Ammon's horn (tissue), 1 donor: ENCODE results near the gene ADAMTS2.
A peak's percentile ranks its signal among the peaks of the same experiment; 100 is the strongest.

Experiments
- DNase-seq: peaks from one replicate; pipeline ENCODE4 v3.0.0-alpha.2; 2016; ENCODE audit warnings: low spot score

Gene ADAMTS2

DNA sequence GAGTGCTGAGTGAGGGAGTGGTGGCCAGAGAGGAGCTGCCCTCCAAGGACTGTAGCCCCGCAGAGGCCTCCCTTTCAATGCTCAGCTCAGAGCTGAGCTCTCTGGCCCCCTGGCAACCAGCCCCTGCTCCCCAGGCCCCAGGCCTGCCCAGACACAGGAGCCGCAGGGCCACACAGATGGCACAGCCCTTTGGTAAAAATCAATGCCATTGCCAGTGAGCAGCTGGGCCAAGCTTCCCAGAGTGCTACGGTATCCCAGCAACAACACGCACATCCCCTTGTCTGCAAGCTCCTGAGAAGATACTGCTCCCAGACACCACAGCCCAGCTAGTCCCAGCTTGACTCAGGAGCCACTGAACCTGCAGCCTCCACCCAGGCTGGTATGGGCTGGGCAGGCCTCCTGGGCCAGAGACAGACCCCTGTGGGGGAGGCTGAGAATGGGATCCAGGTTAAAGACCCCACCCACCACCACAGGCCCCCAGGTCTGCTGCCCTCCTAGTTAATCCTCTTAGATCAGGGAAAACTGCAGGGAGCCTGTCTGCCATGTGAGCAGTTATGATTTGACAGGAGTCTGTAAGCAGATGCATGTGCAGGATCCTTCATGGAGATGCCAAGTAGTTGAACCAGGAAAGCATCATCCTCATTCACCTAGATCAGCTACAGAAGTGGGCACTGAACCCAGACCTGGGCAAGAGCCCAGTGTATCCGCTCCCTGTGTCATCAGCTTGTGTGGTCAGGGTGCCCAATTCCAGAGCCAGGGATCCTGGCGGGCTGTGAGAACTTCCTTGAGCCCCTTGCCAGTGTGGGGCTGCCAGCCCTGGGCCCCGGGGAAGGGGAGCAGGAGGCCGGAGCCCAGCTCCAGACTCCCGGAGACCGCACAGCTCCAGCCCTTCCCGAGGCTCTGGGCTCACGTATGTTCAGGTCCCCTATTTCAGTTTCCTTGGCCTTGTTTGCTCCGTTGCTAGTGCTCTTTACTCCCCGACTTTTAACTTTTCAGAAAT lies 26.7 kb upstream of the ADAMTS2 start:
- peak; percentile 72 for DNase-seq

DNA sequence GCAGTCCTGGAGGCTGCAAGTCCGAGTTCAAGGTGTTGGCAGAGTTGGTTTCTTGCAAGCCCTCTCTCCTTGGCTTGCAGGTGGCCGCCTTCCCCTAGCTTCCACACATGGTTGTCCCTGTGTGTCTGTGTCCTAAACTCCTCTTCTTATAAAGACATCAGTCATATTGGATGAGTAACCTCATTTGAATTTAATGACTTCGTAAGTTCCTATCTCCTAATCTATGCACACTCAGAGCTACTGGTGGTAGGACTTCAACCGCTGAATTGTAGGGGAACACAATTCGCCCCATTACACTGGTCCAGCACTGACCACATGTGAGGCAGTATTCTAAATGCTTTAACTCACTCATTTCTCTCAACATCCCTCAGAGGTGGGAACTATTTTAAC lies 25.9 kb upstream of the ADAMTS2 start:
- no peak for DNase-seq

DNA sequence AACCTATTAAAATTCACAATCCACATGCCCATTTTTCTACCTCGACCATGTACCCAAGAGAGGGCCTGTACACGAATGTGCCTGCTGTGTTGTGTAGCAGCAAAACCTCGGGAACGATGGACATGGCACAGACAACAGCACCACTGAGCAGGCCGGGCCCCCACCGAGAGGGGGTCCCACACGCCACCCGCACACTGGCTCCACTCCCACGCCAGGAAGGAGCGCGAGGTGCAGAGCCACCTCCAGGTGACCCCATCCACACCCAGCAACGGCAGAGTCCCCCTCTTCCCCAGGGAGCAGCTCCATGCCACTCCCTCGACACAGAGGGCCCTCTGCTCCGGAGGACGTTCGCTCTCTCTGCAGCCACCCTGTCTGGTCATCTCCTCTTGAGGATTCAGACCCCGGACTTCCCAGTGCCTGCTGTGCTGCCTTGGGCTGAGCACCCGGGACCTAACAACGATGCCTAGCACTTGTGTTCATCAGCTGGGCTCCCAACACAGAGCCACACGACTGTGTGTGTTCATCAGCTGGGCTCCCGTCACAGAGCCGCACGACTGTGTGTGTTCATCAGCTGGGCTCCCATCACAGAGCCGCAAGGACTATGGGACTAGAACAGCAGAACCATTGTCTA lies 25.3 kb upstream of the ADAMTS2 start:
- peak; percentile 46 for DNase-seq

DNA sequence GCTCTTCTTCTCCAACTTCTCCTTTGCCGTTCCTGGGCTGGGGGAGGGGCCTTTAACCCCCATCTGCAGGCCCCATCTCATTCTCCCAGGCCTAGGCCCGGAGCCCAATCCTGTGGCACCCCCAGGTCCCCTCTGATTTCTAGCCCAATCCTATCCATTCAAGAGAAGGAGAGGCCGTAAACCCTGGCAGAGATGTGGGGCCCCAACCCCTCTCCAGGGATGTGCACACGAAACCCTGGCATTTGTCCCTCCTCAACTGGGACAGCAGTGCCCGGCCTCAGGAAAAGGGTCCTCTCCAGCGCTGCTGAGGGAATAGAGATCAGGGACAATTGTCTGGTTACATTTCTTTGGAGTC lies 24.2 kb upstream of the ADAMTS2 start:
- no peak for DNase-seq

DNA sequence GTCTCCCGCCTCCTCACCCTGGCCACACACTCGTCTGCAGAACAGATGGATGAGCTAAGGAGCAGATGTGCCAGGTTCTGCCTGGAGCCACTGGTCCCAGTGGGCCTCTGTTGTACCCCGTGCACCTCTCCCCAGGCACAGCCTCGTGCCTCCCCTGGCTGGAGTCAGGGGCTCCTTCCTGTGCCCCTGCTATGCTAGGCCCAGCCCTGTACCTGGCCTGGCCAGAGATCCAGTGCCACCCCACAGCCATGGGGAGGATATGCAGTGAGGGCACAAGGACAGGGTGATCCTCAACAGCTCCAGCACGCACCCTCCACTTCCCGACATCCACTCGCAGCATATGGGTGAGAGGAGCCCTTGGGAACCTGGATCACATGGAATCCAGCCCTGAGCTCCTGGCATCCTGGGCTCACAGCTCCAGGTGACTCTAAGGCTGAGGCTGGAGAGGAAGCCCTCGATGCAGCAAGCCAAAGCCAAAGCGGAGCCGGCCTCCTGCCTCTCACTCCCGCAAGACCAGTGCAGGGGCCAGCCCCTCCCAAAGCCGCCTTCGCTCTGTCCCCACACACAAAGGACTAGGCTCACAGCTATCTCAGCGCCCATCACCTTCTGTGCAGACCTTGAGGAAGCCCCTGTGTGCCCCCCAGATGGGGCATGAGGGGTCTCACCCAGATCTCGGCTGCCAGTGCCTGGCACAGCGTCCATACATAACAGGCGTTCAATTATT lies 23.7 kb upstream of the ADAMTS2 start:
- DNase-seq = no peak

DNA sequence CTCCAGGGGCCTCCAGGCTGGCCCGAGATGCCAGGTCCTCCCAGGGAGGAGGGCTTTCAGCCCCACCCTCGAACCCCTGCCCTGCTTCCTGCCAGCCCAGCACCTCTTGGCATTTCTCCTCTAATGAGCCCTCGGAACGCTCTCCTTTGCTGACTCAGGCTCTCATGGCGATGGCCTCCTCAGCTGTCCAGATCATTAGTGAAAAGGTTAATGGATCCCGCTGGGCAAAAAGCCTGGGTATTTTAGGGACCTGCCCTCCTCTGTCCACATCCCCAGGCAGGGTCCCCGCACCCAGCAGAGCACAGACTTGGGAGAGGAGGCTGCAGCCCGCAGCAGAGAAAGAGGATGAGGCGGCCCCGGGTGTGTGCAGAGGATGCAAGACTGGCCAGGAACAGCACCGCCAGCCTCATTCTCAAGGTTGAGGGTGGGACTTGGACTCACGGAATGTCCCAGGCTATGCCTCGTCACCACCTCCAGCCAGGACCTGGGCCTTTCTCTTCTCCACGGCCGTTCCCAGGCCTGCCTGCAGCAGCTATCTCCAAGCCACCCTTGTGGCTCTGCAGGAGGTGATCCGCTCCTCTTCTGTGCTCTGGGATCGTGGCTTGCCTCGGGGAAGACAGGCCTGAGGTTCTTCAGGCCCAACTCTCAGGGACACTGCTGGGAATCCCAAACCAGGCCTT lies 23.0 kb upstream of the ADAMTS2 start:
- no peak for DNase-seq

DNA sequence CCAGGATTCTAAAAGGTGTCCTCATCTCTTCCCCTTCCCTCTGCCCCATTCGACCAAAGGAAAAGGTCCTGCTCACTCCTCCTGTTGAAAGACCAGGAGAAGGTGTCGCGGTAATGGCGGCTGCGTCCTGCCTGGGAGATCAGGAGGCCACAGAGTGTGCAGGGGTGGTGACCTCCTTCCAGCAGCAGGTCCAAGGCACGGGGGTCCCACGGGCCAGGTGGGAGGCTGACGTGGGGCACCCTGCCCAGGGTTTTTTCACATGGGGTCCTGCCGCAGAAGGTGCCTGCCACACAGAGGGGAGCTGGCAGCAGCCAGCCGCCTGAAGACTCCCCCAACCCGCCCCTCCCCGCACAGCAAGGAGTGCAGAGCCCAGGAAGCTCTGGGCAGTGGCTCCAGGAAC lies 22.2 kb upstream of the ADAMTS2 start:
- no peak for DNase-seq

DNA sequence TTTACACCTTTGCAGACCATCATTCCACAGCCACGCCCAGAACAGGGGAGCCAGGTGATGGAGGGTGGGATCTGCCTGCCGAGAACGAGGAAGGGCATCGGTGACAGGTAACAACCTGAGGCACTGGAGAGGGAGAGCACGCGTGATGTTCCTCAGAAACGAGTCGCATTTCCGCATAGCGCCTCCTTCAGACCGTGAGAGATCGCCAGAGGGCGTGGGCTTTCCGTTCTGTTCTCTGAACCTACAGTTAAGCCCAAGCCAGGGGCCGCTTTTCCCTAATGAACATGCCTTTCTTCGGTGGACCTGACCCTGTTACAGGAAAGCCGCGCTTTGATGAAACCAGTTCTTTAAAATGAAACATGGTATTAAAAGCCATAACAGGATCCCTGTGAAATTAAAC lies 17.1 kb upstream of the ADAMTS2 start:
- no peak for DNase-seq

DNA sequence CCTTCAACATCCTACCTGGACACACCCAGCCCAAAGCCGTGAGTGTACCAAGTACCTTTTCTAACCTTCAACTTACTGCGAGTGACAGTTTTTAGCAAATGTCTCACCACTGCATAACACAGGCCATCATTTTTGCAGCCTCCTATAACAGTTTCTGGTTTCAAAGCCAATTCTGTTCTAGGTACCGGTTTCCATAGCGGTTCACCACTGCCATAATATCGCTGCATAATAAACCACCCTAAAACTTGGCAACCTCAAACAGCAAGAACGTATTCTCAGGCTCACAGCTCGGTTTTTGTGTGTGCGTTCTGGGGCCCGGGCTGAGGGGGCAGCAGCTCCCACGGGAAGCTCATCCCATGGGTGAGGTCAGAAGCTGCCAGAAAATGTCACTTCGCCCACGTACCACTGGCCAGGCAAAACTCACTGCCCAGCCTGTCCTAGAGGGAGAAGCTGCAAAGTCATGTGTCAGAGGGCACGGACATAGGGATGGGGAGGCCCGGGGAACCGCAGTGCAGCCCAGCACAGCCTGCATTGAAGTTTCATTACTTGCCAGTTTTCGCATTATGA lies 15.9 kb upstream of the ADAMTS2 start:
- DNase-seq = no peak

DNA sequence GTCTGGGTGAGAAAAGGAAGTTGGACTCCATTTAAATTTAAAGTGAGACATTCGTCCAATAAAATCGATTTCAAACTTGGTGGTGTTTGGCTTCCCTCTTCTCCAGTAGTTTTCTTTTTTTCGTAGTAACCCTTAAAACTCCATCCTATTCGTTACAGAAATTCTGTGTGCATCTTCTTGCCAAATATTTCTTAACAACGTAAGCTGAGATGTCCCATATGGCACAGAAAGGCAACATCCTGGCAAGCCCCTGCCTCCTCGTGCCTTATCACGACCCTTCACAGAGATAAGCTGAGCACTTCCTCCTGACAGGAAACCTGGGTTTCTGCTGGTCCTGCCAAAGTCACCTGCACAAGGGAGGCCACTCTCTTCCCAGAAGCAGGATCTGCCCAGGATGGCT lies 11.8 kb upstream of the ADAMTS2 start:
- DNase-seq = no peak

DNA sequence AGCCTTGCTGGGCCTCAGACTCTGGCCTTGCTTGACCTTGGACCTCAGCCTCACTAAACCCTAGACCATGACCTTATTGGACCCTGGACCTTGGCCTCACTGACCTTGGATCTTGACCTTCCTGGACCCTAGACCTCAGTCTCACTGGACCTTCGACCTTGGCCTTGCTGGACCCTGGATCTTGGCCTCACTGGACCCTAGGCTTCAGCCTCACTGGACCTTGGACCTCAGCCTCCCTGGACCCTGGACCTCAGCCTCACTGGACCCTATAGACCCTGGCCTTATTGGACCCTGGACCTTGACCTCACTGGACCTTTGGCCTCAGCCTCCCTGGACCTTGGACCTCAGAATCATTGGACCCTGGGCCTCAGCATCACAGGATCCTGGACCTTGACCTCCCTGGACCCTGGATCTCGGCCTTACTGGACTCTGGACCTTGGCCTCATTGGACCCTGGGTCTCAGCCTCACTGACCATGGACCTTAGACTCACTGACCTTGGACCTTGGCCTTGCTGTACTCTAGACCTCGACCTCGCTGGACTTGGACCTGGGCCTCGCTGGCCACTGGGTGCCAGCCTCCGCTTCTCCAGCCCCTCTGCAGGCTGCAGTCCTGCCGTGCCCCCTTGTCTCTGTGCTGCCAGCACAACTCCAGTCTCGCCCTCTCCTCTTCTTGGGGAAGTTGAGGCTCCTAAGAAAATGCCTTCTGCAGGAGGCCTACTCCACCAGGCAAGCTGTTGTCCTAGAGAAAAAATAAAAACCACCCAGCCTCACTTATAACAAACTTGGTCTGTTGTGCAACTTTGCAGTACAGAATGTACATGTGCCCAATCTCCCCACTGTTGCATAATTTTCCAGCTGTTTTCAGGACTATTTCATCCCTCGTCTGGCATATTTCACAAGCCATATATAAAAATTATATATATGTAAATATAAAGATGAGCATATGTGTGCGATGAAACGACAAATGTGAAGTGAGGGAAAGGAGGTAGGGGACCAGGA lies 11.0 kb upstream of the ADAMTS2 start:
- DNase-seq = no peak

DNA sequence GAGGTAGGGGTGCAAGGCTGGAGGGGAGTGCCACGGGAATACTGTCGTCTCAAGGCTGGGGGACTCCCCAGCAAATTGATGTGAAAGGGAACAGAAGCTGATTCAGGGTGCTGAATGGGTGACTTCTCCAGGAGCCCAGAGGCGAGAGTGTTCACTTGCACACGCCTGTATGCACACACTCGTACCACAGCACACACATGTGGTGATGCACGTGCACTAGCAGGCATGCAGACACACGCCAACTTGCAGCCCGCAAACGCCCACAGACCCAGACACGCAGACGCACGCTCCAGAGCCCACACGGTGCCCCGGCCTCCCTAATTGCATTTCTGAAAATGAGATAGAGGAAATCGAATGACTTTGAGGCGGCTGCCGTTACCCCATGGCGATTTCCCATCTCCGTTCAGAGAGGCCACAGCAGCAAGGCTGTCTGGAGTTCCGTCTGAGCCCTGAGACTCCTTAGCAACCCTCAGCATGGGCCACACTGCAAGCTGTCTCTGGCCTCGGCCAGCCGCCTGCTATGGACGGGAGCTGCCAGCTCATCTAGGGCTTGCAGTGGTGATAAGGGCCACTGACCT lies 9.1 kb upstream of the ADAMTS2 start:
- DNase-seq = no peak

DNA sequence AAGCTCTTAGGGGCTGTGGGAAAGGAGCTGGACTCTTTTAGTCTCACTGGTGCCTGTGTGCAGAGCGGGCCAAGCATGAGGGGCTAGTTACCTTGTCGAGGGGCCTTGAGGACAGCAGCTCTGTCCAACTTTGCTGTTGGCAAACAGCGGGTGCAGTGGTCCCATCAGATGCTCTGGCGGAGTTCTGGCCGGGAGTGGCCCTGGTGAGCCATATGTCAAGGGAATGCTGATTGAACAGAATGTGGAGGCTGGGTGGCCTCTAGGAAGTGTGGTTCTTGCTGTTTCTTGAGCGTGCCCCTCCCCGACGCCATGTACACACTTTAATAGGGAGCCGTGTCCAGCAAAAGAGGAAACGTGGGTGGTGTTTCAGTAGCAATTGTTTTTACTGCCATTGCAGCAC lies 3.6 kb upstream of the ADAMTS2 start:
- DNase-seq = no peak

DNA sequence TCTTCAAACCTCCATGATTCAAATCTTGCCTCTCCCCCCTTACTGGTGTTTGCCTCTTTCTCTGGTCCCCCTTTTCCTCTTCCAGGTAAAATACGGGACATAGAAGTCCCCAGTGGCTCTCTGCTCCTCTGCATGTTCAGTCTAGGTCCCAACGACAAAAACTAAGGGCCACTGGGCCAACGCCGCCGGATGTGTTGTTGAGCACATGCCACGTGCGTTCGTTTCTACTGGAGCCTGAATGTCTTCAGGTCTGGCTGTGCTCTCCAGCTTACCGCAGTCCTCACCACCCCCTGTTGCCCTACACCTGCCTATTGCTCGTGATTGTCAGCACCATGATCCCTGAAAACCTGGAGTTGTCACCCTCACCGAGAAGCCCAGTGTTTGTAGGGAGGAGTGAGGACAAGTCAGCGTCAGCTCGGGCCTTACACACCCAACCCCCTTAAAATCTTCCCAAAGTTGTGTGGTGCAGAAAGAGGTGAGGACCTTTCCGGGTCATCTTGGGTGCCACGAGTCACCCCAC lies 2.8 kb upstream of the ADAMTS2 start:
- no peak for DNase-seq

DNA sequence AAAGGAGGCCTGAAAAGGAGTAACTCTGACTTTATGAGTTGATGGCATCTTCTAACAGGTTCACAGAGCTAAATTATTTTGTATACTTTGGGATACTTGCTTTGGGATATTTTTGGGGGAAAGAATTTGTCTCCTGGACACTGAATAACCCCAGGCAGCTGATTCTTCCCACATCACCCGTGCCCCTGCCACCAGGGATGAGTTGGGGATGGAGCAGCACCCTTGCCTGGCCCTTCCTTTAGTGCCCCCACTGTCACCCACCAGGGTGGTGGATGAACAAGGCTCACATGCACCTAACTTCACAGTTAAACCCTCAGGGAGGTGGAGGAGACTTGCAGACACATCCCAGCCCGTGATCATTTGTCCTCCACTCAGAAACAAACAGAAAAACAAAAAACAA lies 2.3 kb upstream of the ADAMTS2 start:
- DNase-seq = no peak

DNA sequence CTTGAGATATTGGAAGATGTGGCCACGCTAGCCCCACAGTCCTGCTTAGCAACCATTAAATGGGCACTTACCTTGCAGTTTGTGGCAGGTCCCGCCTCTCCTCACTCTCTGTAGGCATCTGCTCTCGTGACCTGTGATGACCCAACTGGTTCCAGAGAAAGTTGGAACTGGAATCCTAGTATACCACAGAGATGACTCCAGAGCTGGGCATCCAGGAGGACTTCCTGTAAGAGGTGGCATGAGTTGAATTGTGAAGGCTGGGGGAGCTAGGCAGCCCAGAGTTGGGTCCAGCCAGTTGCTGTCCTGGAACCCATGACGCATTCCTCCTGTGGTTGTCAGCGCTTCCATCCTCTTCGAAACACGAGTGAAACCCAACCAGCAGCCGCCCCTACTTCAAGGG lies 1.6 kb upstream of the ADAMTS2 start:
- DNase-seq = no peak

DNA sequence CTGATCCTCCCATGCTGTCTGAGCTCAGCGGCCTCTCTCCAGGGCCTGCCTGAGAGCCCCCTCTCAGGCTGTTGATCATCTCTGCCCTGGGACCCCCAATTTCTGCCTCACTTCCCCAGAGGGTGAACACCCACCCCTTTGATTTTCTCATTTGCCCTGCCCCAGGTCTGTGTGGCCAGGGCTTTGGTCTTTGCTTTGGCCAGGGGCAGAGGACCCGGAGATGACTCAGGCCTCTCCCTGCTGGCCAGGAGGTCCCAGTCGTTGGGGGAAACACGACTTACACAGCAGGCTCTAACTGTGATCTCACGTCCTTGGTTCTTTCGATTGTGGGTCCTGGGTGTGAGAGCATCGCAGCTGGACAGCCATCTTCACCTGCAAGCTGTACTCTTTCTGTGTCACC lies 1.1 kb upstream of the ADAMTS2 start:
- no peak for DNase-seq

DNA sequence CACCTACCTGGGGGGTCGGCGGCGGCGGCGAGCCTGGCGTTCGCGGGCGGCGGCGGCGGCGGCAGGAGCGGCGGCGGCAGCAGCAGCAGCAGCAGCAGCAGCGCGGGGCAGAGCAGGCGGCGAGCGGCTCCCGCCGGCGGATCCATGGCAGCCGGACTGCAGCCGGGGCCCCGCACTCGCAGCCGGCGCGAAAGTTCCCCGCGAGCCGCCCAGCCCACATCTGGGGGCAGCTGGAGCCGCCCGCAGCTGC lies 153 bp downstream of the ADAMTS2 start:
- no peak for DNase-seq

DNA sequence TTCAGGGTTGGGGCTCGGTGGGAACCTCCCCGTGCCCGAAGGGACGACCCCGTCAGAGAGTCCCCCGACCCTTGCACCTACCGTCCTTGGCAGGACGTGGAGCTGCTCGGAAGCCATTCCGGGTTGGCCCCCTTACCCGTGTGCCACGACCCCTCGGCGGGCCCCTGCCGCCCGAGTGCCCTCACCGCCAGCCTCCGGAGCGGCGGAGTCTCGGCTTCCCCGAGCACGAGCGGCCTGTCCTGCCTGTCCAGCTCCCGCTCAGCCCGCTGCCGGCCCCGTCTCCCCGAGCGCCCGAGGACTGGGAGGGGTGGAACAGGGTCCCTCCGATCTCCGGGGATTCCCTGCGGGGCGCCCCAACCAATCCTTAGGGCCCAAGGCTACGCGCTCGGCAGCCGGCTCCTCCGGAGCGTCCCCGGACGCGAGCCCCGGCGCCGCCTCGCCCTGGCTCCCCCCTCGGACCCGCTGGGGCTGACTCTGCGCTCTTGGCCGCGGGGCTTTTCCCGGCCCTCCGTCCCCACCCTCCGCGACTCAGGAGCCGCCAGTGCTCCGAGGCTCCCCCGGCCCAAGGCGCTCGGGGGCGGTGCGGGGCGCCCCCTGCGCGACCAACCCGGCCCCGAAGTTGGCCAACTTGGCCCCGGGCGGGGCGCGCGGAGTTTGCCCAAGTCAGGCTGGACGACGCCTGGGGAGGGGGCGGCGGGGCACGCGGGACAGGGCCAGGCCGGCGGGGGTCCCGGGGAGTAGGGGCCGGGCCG lies 654 bp downstream of the ADAMTS2 start:
- DNase-seq = no peak
